RWPE1 (cell line): ENCODE results near the gene NPPA.

Source experiments
- CTCF ChIA-PET: fragments of 350-600 bp; sonication (Branson Sonifier 250); formaldehyde crosslinking; extraction: SDS; loops from one replicate; lab custom pipeline; 2021; lab: Yijun Ruan, JAX
- POLR2A ChIA-PET: fragments of 400-600 bp; formaldehyde crosslinking; extraction: SDS; loops from one replicate; lab custom pipeline; 2020; ENCODE audit warnings: antibody characterized with exemption; ENCODE audit not compliant: low non-redundant PET; lab: Yijun Ruan, JAX
- DNase-seq: peaks from one replicate; pipeline ENCODE4 v3.0.0; 2012; ENCODE audit warnings: low spot score
- H3K27ac ChIP-seq: fragments of 450-650 bp; 2 replicates; pipeline ENCODE4 v1.5.1; 2017
- CTCF ChIP-seq: fragments of 450-650 bp; conservative IDR thresholded peaks from 2 replicates; pipeline ENCODE4 v1.5.1; 2017; ENCODE audit warnings: low read depth, mild to moderate bottlenecking

The NPPA gene

GRCh38 chr1:11880911-11881748, 33.5 kb upstream of the NPPA start:
- TF ChIP-seq CTCF, result no peak
- no peak for DNase-seq
- H3K27ac ChIP-seq, result no peak overlapping the region
- CTCF ChIA-PET, result interaction anchor here (0.6 to 1.1 kb wide), 3 partner anchors 17 to 117 kb away, joined by 3 to 6 read pairs (median 4); no protein-coding TSS in a partner anchor
- POLR2A ChIA-PET, result no interaction called here

GRCh38 chr1:11880181-11880575, 32.6 kb upstream of the NPPA start:
- CTCF ChIA-PET, result interaction anchor here (0.7 to 1.1 kb wide), 4 partner anchors 14 to 87 kb away, joined by 3 to 4 read pairs (median 4); no protein-coding TSS in a partner anchor
- DNase-seq, result no peak
- no peak for TF ChIP-seq CTCF

GRCh38 chr1:11879311-11880180, 32.0 kb upstream of the NPPA start:
- POLR2A ChIA-PET, result no interaction called here
- TF ChIP-seq CTCF, result no peak
- CTCF ChIA-PET, result interaction anchor here (0.5 to 1.2 kb wide), 4 partner anchors 13 to 243 kb away, joined by 3 to 6 read pairs (median 4); no protein-coding TSS in a partner anchor

More at GRCh38 chr1:11880181-11880575, 32.6 kb upstream of the NPPA start:
- no peak overlapping the region for H3K27ac ChIP-seq
- POLR2A ChIA-PET, result no interaction called here

GRCh38 chr1:11878891-11879190, 31.3 kb upstream of the NPPA start:
- no peak for TF ChIP-seq CTCF
- DNase-seq, result no peak
- POLR2A ChIA-PET, result no interaction called here
- CTCF ChIA-PET, result interaction anchor here (0.5 to 1.2 kb wide), 2 partner anchors 14 to 242 kb away, joined by 3 to 6 read pairs; no protein-coding TSS in a partner anchor
- no peak overlapping the region for H3K27ac ChIP-seq

More at GRCh38 chr1:11879311-11880180, 32.0 kb upstream of the NPPA start:
- no peak for DNase-seq
- no peak overlapping the region for H3K27ac ChIP-seq

- no peak for DNase-seq
- no peak overlapping the region for H3K27ac ChIP-seq
- CTCF ChIA-PET, result interaction anchor here (0.5 to 1.2 kb wide), 2 partner anchors 14 to 241 kb away, joined by 3 to 6 read pairs; no protein-coding TSS in a partner anchor
- no peak for TF ChIP-seq CTCF
- POLR2A ChIA-PET, result no interaction called here
Measured at GRCh38 chr1:11878081-11878890, 30.7 kb upstream of the NPPA start.
